ENCODE results near the gene SNED1. TPM values are rescaled to one million over a fixed set of nuclear protein-coding genes. Genes with fewer than 3 reads are reported as not detected.

SNED1 gene
- total RNA-seq: 52.9 and 124 TPM in 2 replicates

DNA sequence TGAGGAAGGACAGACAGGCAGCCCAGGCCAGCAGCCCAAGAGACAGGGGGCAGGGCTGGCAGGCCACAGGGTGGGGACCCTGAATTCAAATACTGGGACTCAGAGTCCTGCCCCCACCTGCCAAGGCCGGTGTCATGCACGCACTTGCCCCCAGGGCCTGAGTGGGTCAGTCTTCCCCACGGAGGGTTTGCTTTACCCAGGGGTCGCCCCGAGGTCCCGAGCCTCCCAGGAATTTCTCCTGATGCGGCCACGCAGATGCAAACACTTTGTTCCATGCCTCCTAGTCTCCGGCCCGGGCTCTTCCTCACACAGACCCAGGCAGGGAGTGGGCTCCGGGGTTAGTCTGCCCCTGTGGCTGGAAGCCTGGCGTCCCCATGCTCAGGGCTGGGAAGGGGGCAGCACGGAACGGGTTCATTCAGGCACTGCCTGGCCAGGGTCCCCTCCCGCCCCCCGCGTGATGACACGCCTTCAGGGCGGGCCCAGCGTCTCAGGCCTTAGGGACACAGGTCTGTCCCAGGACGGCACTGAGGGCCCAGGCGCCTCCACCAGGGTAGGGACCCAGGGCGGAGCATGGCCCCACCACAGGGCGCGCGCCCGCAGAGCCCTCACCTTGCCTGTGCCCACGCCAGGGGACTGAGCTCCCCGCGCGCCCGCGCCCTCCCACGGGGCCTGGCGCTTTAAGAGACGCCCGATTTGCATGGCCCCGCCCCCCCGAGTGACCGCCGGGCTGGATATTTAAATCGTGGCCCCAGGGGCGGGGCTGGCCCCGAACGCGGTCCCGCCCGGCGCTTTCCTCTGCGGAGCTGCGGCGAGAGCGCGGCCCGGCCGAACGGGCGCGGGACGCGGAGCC lies at the start of gene SNED1:
Gene SNED1, plus strand, starts transcription at position 763 of the 850 bp plus-strand sequence. CDS start 220 bp downstream, outside the sequence.

GRCh38 chr2:241102239-241102803 lies 103.9 kb downstream of the SNED1 start, which contains the start of gene MTERF4:
MTERF4 (minus strand) TSS chr2:241102287; CDS start chr2:241102273, 14 bp downstream.

Other genes with a start within 250 kb of the SNED1 start
- not detected in 2 replicates for gene KIF1A, start 178.4 kb upstream of the SNED1 start, total RNA-seq
- not detected in 2 replicates for gene AGXT, start 129.8 kb upstream of the SNED1 start, total RNA-seq
- gene MAB21L4, start 102.5 kb upstream of the SNED1 start, total RNA-seq: not detected in 2 replicates
- gene CROCC2, start 92.3 kb upstream of the SNED1 start, total RNA-seq: 0.50 and 1.0 TPM in 2 replicates
- 32.1 and 43.5 TPM in 2 replicates for gene MTERF4, start 103.7 kb downstream of the SNED1 start, total RNA-seq
- gene PASK, start 150.9 kb downstream of the SNED1 start, total RNA-seq: 0.99 and 3.9 TPM in 2 replicates
- 78.1 and 84.2 TPM in 2 replicates for gene PPP1R7, start 151.8 kb downstream of the SNED1 start, total RNA-seq
- gene ANO7, start 190.1 kb downstream of the SNED1 start, total RNA-seq: 0.15 and 0.83 TPM in 2 replicates

Measured in smooth muscle cell of trachea (primary cell).